ENCODE measurements around the gene SPACA5. TPM values are rescaled to one million over a fixed set of nuclear protein-coding genes. Genes with fewer than 3 reads are reported as not detected.
A peak's percentile ranks its signal among the peaks of the same experiment; 100 is the strongest.

The SPACA5 gene
- total RNA-seq, 1 donor, result not detected

DNA sequence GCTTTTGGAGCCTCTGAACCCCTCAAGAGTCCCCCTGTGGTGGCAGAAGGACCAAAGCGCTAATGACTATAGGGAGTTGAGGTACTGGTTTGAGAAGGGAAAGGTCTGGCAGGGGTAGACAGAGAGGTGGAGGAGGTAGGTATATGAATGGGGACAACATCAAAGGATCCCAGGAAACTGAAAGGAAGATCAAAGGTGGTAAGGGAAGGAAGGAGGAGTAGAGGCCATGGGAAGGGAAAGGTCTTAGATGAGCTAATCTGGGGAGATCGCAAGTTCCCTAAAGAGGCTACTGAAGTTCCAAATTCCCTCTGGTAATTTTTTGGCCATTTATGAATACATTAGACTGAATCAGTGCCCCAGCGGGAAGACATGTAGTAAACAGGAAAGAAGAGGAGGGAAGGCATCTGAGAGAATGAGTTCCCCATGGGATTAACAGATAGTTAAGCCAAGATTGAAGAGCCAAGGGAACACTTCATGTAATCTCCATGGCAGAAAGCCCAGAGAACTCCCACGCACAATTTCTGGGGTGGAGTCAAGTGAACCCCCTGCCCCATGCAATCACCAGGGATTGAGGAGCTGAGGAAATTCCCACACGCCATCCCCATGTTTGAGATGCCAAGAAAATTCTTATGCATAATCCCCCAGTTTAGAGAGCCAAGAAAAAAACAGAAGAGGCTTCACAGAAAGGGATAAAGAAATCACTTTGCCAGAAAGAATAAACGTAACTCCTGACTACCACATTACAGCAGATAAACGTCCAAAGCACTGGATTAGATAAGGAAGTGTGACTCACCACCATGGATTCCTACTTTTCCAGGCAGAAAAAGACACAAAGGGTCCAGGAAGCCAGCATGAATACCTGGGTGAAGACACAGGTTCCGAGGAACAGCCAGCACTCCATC is 38.9 kb downstream of the SPACA5 start:
- DNase-seq (ENCODE audit: low read depth), result peak; percentile 93
- no peak overlapping the region for H3K4me3 ChIP-seq (ENCODE audit: low read depth, low read length)
- TF ChIP-seq, protein P1, sequence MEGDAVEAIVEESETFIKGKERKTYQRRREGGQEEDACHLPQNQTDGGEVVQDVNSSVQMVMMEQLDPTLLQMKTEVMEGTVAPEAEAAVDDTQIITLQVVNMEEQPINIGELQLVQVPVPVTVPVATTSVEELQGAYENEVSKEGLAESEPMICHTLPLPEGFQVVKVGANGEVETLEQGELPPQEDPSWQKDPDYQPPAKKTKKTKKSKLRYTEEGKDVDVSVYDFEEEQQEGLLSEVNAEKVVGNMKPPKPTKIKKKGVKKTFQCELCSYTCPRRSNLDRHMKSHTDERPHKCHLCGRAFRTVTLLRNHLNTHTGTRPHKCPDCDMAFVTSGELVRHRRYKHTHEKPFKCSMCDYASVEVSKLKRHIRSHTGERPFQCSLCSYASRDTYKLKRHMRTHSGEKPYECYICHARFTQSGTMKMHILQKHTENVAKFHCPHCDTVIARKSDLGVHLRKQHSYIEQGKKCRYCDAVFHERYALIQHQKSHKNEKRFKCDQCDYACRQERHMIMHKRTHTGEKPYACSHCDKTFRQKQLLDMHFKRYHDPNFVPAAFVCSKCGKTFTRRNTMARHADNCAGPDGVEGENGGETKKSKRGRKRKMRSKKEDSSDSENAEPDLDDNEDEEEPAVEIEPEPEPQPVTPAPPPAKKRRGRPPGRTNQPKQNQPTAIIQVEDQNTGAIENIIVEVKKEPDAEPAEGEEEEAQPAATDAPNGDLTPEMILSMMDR (IDR thresholded peaks at IDR 0.05; ENCODE audit: insufficient read depth, low read depth, low read length), result no peak

DNA sequence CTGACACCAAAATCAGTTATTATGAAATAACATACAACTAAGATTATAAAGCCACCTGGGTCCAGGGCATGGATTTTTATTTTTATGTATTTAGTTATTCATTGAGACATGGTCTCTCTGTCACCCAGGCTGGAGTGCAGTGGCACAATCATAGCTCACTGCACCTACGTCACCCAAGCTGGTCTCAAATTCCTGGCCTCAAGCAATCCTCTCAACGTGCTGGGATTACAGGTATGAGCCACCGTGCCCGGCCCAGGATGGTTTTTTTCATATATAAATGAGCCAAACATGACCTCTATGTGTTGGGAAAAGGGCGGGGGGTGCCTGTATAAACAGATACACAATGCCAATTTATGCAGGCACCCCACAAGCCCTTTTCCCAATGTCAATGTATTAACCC is 40.1 kb downstream of the SPACA5 start:
- TF ChIP-seq, protein P1 (IDR thresholded peaks at IDR 0.05; ENCODE audit: insufficient read depth, low read depth, low read length), result no peak
- no peak for DNase-seq (ENCODE audit: low read depth)
- H3K4me3 ChIP-seq (ENCODE audit: low read depth, low read length), result no peak overlapping the region

DNA sequence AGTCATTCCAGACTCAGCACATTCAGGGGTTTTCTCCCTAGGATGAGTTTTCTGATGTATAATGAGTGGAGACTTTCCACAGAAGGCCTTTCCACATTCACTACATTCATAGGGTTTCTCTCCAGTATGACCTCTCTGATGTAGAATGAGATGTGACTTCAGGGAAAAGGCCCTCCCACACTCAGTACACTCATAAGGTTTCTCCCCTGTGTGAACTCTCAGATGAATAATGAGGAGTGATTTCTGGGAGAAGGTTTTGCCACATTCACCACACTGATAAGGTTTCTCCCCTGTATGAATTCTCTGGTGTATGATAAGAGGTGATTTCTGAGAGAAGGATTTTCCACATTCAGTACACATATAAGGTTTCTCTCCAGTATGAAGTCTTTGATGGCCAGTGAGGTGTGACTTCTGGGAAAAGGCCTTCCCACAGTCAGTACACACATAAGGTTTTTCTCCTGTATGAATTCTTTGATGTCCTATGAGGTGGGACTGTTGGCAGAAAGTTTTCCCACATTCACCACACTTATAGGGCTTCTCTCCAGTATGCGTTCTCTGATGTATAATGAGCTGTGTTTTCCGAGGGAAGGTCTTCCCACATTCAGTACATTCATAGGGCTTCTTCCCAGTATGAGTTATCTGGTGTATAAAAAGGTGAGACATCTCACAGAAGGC is 52.0 kb downstream of the SPACA5 start:
- DNase-seq (ENCODE audit: low read depth), result no peak
- TF ChIP-seq, protein P1 (IDR thresholded peaks at IDR 0.05; ENCODE audit: insufficient read depth, low read depth, low read length), result no peak
- H3K4me3 ChIP-seq (ENCODE audit: low read depth, low read length), result no peak overlapping the region

DNA sequence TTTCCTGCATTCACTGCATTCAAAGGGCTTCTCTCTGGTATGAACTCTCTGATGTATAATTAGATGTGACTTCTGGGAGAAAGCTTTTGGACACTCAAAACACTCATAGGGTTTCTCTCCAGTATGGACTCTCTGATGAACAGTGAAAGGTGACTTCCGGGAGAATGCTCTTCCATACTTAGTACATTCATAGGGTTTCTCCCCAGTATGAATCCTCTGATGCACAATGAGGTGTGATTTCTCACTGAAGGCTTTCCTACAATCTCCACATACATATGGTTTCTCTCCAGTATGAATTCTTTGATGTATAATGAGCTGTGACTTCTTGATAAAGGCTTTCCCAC is 52.5 kb downstream of the SPACA5 start:
- TF ChIP-seq, protein P1 (IDR thresholded peaks at IDR 0.05; ENCODE audit: insufficient read depth, low read depth, low read length), result no peak
- H3K4me3 ChIP-seq (ENCODE audit: low read depth, low read length), result no peak overlapping the region
- no peak for DNase-seq (ENCODE audit: low read depth)

Other genes starting within 250 kb of the SPACA5 start
- 6.8 and 9.1 TPM in 2 replicates for gene ZNF81, start 170.1 kb upstream of the SPACA5 start, total RNA-seq
- gene ZNF182, start 3.0 kb upstream of the SPACA5 start, total RNA-seq, result 3.2 and 4.3 TPM in 2 replicates
- 0.32 and 3.0 TPM in 2 replicates for gene ZNF630, start 64.7 kb downstream of the SPACA5 start, total RNA-seq
- gene SPACA5B, start 123.6 kb downstream of the SPACA5 start, total RNA-seq, result not detected in 2 replicates
- not detected in 2 replicates for gene SSX5, start 189.8 kb downstream of the SPACA5 start, total RNA-seq
- not detected in 2 replicates for gene SSX1, start 248.4 kb downstream of the SPACA5 start, total RNA-seq

Measured in fibroblast of villous mesenchyme (primary cell).